Measurements from ENCODE around the gene AHSG. TPM values are rescaled to one million over a fixed set of nuclear protein-coding genes. Genes with fewer than 3 reads are reported as not detected.

Gene AHSG
- polyA plus RNA-seq, 1 experiment, result not detected

DNA sequence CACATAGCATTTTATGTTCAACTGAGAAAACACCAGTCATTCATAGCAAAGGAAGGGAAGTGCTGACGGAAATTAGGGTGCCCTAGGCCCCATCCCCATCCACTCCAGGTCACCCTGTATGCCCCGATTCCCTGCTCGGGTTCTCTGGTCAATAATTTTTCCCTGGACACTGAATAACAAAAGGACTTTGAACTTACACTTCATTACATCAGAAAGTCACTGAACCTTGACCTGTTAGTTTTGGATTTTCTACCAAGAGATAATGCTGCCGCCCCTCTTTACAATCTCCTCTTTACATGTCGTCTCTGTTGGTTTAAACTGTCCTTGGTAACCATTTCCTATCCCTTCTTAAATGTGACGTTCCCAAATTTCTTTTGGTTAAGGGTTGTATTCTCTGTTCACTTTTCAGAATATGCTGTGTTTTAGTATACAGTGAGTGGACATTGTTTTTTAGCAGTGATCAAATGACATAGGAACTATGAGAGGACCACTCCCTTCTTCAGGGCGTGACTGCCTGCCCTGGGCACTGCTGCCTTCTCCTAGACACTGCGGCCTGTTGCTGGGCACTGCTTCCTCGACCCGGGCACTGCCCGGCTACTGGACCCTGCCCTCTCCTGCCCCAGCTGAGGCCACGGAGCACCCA, 13.6 kb upstream of the AHSG start:
- no peaks in the 10 kb centered on the region for H3K36me3 ChIP-seq (ENCODE audit: control insufficient read depth, insufficient read depth, low read length)
- ChIA-PET POLR2A (no interaction called here), CTCF (interaction anchor here (3.3 to 6.7 kb wide), 2 partner anchors 16 to 17 kb away, joined by 19 to 51 read pairs; no protein-coding TSS in a partner anchor)
- H3K4me3 ChIP-seq (ENCODE audit: low read depth, low read length), result no peak overlapping the region
- peaks cover 2% of the 10 kb centered on the region; the same call in 1 of the 2 replicates for H3K27me3 ChIP-seq (ENCODE audit: control insufficient read depth, insufficient read depth, low read length)
- TF ChIP-seq, protein P1, sequence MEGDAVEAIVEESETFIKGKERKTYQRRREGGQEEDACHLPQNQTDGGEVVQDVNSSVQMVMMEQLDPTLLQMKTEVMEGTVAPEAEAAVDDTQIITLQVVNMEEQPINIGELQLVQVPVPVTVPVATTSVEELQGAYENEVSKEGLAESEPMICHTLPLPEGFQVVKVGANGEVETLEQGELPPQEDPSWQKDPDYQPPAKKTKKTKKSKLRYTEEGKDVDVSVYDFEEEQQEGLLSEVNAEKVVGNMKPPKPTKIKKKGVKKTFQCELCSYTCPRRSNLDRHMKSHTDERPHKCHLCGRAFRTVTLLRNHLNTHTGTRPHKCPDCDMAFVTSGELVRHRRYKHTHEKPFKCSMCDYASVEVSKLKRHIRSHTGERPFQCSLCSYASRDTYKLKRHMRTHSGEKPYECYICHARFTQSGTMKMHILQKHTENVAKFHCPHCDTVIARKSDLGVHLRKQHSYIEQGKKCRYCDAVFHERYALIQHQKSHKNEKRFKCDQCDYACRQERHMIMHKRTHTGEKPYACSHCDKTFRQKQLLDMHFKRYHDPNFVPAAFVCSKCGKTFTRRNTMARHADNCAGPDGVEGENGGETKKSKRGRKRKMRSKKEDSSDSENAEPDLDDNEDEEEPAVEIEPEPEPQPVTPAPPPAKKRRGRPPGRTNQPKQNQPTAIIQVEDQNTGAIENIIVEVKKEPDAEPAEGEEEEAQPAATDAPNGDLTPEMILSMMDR (IDR thresholded peaks at IDR 0.05; ENCODE audit: insufficient read depth, low read depth, low read length), result no peak
- no peak for DNase-seq (ENCODE audit: low read depth)

- TF ChIP-seq, protein P1 (IDR thresholded peaks at IDR 0.05; ENCODE audit: insufficient read depth, low read depth, low read length), result no peak
- CTCF ChIA-PET, result interaction anchor here (6.7 kb wide), 1 partner anchor 16 kb away, joined by 51 read pairs; no protein-coding TSS in a partner anchor
- POLR2A ChIA-PET, result no interaction called here
Measured at GRCh38 chr3:186599785-186600166, 13.1 kb upstream of the AHSG start.

DNA sequence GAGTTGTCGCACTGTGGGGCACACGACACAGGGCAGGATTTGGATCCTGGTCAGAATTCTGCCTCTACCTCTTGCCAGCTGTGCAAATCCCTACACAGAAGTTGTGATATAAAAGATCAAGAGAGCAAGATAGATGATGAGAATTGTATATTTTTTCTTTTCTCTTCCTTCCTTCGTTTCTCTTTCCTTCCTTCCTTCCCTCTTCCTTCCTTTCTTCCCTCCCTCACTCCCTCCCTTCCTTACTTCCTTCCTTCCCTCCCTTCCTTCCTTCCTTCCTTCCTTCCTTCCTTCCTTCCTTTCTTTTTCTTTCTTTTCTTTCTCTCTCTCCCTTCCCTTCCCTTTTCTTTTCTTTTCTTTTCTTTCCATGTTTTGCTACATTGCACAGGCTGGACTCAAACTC, 12.0 kb upstream of the AHSG start:
- CTCF ChIA-PET, result interaction anchor here (0.6 to 6.7 kb wide), 2 partner anchors 15 to 1015 kb away, joined by 3 to 51 read pairs; no protein-coding TSS in a partner anchor
- no peak overlapping the region for H3K4me3 ChIP-seq (ENCODE audit: low read depth, low read length)
- H3K27me3 ChIP-seq (ENCODE audit: control insufficient read depth, insufficient read depth, low read length), result no peaks in the 10 kb centered on the region
- TF ChIP-seq, protein P1 (IDR thresholded peaks at IDR 0.05; ENCODE audit: insufficient read depth, low read depth, low read length), result no peak
- POLR2A ChIA-PET, result no interaction called here
- H3K36me3 ChIP-seq (ENCODE audit: control insufficient read depth, insufficient read depth, low read length), result no peaks in the 10 kb centered on the region
- no peak for DNase-seq (ENCODE audit: low read depth)

More at GRCh38 chr3:186599785-186600166, 13.1 kb upstream of the AHSG start:
- H3K36me3 ChIP-seq (ENCODE audit: control insufficient read depth, insufficient read depth, low read length), result no peaks in the 10 kb centered on the region
- no peak for DNase-seq (ENCODE audit: low read depth)
- peaks cover 1% of the 10 kb centered on the region; the same call in 1 of the 2 replicates for H3K27me3 ChIP-seq (ENCODE audit: control insufficient read depth, insufficient read depth, low read length)
- no peak overlapping the region for H3K4me3 ChIP-seq (ENCODE audit: low read depth, low read length)

- H3K4me3 ChIP-seq (ENCODE audit: low read depth, low read length), result no peak overlapping the region
- DNase-seq (ENCODE audit: low read depth), result no peak
- ChIA-PET CTCF (interaction anchor here (6.7 kb wide), 1 partner anchor 12 kb away, joined by 51 read pairs; no protein-coding TSS in a partner anchor), POLR2A (no interaction called here)
- H3K36me3 ChIP-seq (ENCODE audit: control insufficient read depth, insufficient read depth, low read length), result no peaks in the 10 kb centered on the region
- TF ChIP-seq, protein P1 (IDR thresholded peaks at IDR 0.05; ENCODE audit: insufficient read depth, low read depth, low read length), result no peak
- no peaks in the 10 kb centered on the region for H3K27me3 ChIP-seq (ENCODE audit: control insufficient read depth, insufficient read depth, low read length)
Measured at GRCh38 chr3:186603159-186603558, 9.7 kb upstream of the AHSG start.

- TF ChIP-seq, protein P1 (IDR thresholded peaks at IDR 0.05; ENCODE audit: insufficient read depth, low read depth, low read length), result no peak
- no peak for DNase-seq (ENCODE audit: low read depth)
- H3K4me3 ChIP-seq (ENCODE audit: low read depth, low read length), result no peak overlapping the region
- POLR2A ChIA-PET, result no interaction called here
- H3K27me3 ChIP-seq (ENCODE audit: control insufficient read depth, insufficient read depth, low read length), result no peaks in the 10 kb centered on the region
- H3K36me3 ChIP-seq (ENCODE audit: control insufficient read depth, insufficient read depth, low read length), result no peaks in the 10 kb centered on the region
- CTCF ChIA-PET, result interaction anchor here (6.7 kb wide), 1 partner anchor 10 kb away, joined by 51 read pairs; no protein-coding TSS in a partner anchor
Measured at GRCh38 chr3:186605078-186605477, 7.8 kb upstream of the AHSG start.
